SK-N-MC (cell line): ENCODE results near the gene TMC2.

Source experiments
- EZH2 ChIP-seq: fragments of 200-600 bp; sonication (generic); IDR thresholded peaks from one replicate; pipeline ENCODE4 v1.6.1; 2017; ENCODE audit warnings: antibody characterized with exemption
- FOXP2 ChIP-seq: optimal IDR thresholded peaks from 2 replicates; pipeline ENCODE3; 2011; ENCODE audit warnings: mild to moderate bottlenecking, moderate library complexity; ENCODE audit not compliant: insufficient read depth; ENCODE audit errors: extremely low read length, control extremely low read depth
- POLR2AphosphoS5 ChIP-seq: IDR thresholded peaks from 2 replicates; pipeline ENCODE4 v1.6.1; 2012; ENCODE audit warnings: mild to moderate bottlenecking, low read depth, low read length, borderline replicate concordance

GRCh38 chr20:2521369-2522305, 14.7 kb upstream of the TMC2 start:
- TF ChIP-seq EZH2 (no peak), FOXP2 (no peak), POLR2AphosphoS5 (no peak)
